ENCODE results near the gene RAB21.
A peak's percentile ranks its signal among the peaks of the same experiment; 100 is the strongest.
"Not testable (repeated sequence)": the region's sequence is repeated elsewhere in the genome, so short reads cannot be mapped to it uniquely, and the experiment has no call there.

Gene RAB21

DNA sequence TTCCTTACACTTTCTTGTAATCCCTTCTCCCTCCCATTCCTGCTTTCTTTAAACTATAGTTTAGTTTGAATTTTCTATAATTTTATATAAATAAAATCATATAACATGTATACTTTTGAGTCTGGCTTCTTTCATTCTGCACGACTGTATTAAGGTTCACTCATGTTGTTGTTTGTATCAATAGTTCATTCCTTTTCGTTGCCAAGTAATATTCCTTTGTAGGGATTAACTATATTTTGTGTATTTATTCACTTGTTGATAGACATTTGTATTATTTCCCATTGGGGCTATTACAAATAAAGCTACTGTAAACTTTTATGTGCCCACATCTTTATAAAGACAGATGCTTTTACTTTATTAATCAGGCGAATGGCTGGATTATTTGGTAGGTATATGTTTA lies 45.5 kb downstream of the RAB21 start:
- H3K79me1 ChIP-seq (ENCODE audit: low read length) = no peaks in the 10 kb centered on the region
- H3K4me3 ChIP-seq (ENCODE audit: low read length) = no peak overlapping the region
- no peaks in the 10 kb centered on the region for H3K36me3 ChIP-seq (ENCODE audit: control insufficient read depth, insufficient read depth, low read length)
- H3K4ac ChIP-seq (ENCODE audit: low read depth, low read length) = no peak overlapping the region
- H3K9ac ChIP-seq (ENCODE audit: low read length) = no peak overlapping the region
- no peak for DNase-seq
- no peak overlapping the region for H4K8ac ChIP-seq (ENCODE audit: low read depth, low read length)
- no CpG with 5 or more reads among the region's 3 CpGs for WGBS (ENCODE audit: extremely low coverage, insufficient coverage, low lambda C conversion rate)
- H3K27ac ChIP-seq (ENCODE audit: low read depth, low read length) = no peak overlapping the region
- no peak overlapping the region for H4K5ac ChIP-seq (ENCODE audit: low read length)
- H3K56ac ChIP-seq (ENCODE audit: low read length) = no peak overlapping the region
- H2BK5ac ChIP-seq (ENCODE audit: low read length) = no peak overlapping the region
- no peaks in the 10 kb centered on the region for H3K27me3 ChIP-seq (ENCODE audit: insufficient read depth, low read length, poor library complexity)
- H2BK120ac ChIP-seq (ENCODE audit: low read depth, low read length) = no peak overlapping the region
- H2BK15ac ChIP-seq (replicated peaks; ENCODE audit: low read depth) = no peak overlapping the region
- H3K4me1 ChIP-seq (ENCODE audit: control insufficient read depth, low read depth, low read length) = no peaks in the 10 kb centered on the region
- H3K79me2 ChIP-seq (ENCODE audit: control insufficient read depth, insufficient read depth, low read length) = no peaks in the 10 kb centered on the region
- H2AK5ac ChIP-seq (ENCODE audit: low read length) = no peak overlapping the region
- H3K18ac ChIP-seq (ENCODE audit: low read length) = no peak overlapping the region
- no peak overlapping the region for H3K23ac ChIP-seq (ENCODE audit: low read length)
- no peak overlapping the region for H3K4me2 ChIP-seq (ENCODE audit: low read length)

DNA sequence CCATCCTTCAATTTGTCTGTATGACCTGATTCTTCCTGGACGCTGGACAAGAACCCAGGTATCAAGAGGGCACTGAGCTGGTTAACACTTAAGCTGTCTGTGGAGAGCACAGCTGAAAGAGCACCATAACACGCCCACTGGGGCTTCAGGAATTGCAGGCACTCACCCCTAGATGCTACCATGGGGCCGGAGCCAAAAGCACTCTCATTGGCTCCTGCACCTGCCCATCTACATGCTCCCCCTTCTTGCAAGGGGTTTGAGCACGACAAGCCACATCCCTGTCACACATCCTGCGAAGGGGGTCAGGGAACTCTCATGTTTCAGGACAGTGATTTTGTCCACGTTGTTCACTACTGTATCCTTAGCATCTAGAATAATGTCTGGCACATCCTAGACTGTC lies 49.8 kb downstream of the RAB21 start:
- Histone ChIP-seq H2BK15ac (replicated peaks; ENCODE audit: low read depth) (no peak overlapping the region), H3K9ac (ENCODE audit: low read length) (no peak overlapping the region), H3K56ac (ENCODE audit: low read length) (no peak overlapping the region), H3K18ac (ENCODE audit: low read length) (no peak overlapping the region), H2BK5ac (ENCODE audit: low read length) (no peak overlapping the region), H4K5ac (ENCODE audit: low read length) (no peak overlapping the region), H3K23ac (ENCODE audit: low read length) (no peak overlapping the region), H2AK5ac (ENCODE audit: low read length) (no peak overlapping the region), H3K4ac (ENCODE audit: low read depth, low read length) (no peak overlapping the region), H3K27me3 (ENCODE audit: insufficient read depth, low read length, poor library complexity) (no peaks in the 10 kb centered on the region), H3K27ac (ENCODE audit: low read depth, low read length) (no peak overlapping the region), H3K4me2 (ENCODE audit: low read length) (no peak overlapping the region), H4K8ac (ENCODE audit: low read depth, low read length) (no peak overlapping the region), H3K4me1 (ENCODE audit: control insufficient read depth, low read depth, low read length) (no peaks in the 10 kb centered on the region), H3K79me2 (ENCODE audit: control insufficient read depth, insufficient read depth, low read length) (no peaks in the 10 kb centered on the region), H3K4me3 (ENCODE audit: low read length) (no peak overlapping the region), H3K36me3 (ENCODE audit: control insufficient read depth, insufficient read depth, low read length) (no peaks in the 10 kb centered on the region), H3K79me1 (ENCODE audit: low read length) (no peaks in the 10 kb centered on the region), H2BK120ac (ENCODE audit: low read depth, low read length) (no peak overlapping the region)
- peak; percentile 69 for DNase-seq
- no CpG with 5 or more reads among the region's 6 CpGs for WGBS (ENCODE audit: extremely low coverage, insufficient coverage, low lambda C conversion rate)

DNA sequence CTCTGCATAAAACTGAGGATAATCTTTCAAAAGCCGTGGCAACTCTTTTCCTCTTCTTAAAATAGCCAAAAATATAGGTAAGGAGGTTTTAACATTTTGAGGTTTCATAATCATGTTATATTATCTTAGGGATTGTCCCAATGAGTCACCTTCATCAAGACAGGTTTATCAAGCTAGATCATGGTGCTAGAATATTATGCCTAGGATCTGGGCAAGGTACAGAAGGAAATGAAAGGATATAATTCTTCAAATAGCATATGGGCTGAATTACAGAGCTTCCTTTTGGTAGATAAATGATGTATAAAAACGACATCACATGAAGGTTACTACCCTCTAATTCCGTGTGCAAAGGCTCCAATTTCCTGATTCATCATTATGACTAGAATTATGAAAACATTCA lies 56.3 kb downstream of the RAB21 start:
- H2AK5ac ChIP-seq (ENCODE audit: low read length) = no peak overlapping the region
- H3K56ac ChIP-seq (ENCODE audit: low read length) = no peak overlapping the region
- no peak overlapping the region for H3K27ac ChIP-seq (ENCODE audit: low read depth, low read length)
- no peak overlapping the region for H3K23ac ChIP-seq (ENCODE audit: low read length)
- no peak overlapping the region for H2BK15ac ChIP-seq (replicated peaks; ENCODE audit: low read depth)
- no peaks in the 10 kb centered on the region for H3K4me1 ChIP-seq (ENCODE audit: control insufficient read depth, low read depth, low read length)
- H3K4ac ChIP-seq (ENCODE audit: low read depth, low read length) = no peak overlapping the region
- no peak overlapping the region for H4K8ac ChIP-seq (ENCODE audit: low read depth, low read length)
- H2BK120ac ChIP-seq (ENCODE audit: low read depth, low read length) = no peak overlapping the region
- H3K36me3 ChIP-seq (ENCODE audit: control insufficient read depth, insufficient read depth, low read length) = no peaks in the 10 kb centered on the region
- no peaks in the 10 kb centered on the region for H3K27me3 ChIP-seq (ENCODE audit: insufficient read depth, low read length, poor library complexity)
- H3K4me2 ChIP-seq (ENCODE audit: low read length) = no peak overlapping the region
- no peak overlapping the region for H3K18ac ChIP-seq (ENCODE audit: low read length)
- no peaks in the 10 kb centered on the region for H3K79me2 ChIP-seq (ENCODE audit: control insufficient read depth, insufficient read depth, low read length)
- no peak overlapping the region for H3K9ac ChIP-seq (ENCODE audit: low read length)
- H3K4me3 ChIP-seq (ENCODE audit: low read length) = no peak overlapping the region
- no peak for DNase-seq
- H3K79me1 ChIP-seq (ENCODE audit: low read length) = no peaks in the 10 kb centered on the region
- WGBS (ENCODE audit: extremely low coverage, insufficient coverage, low lambda C conversion rate) = no CpG with 5 or more reads among the region's 3 CpGs
- H4K5ac ChIP-seq (ENCODE audit: low read length) = no peak overlapping the region
- H2BK5ac ChIP-seq (ENCODE audit: low read length) = no peak overlapping the region

DNA sequence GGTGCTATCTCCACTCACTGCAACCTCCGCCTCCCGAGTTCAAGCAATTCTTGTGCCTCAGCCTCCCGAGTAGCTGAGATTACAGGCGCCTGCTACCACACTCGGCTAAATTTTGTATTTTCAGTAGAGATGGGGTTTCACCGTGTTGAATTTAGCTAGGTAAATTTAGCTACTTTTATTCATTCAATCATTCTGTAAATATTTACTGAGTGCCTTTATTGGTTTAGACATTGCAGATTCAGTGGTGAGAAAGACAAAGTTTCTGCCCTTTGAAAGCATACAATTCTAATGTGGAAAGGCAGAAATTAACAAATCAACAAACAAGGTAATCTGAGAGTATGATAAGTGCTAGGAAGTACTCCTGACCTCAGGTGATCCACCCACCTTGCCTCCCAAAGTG lies 60.6 kb downstream of the RAB21 start:
- WGBS (ENCODE audit: extremely low coverage, insufficient coverage, low lambda C conversion rate) = no CpG with 5 or more reads among the region's 6 CpGs
- H4K5ac ChIP-seq (ENCODE audit: low read length) = not testable (repeated sequence)

DNA sequence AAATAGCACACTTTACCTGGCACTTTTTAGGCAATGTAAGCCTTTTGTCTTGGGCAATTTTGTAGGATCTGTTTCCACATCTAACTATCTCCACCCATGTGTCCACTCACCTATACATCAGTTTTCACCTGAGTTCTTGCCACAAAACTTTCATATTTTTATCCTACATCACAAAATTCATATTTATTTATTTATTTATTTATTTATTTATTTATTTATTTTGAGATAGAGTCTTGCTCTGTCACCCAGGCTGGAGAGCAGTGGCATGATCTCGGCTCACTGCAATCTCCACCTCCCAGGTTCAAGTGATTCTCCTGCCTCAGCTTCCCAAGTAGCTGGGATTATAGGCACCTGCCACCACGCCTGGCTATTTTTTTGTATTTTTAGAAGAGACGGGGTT lies 67.4 kb downstream of the RAB21 start:
- H3K18ac ChIP-seq (ENCODE audit: low read length); H2BK120ac ChIP-seq (ENCODE audit: low read depth, low read length); H3K9ac ChIP-seq (ENCODE audit: low read length); H3K27ac ChIP-seq (ENCODE audit: low read depth, low read length); H4K8ac ChIP-seq (ENCODE audit: low read depth, low read length); DNase-seq; H3K4ac ChIP-seq (ENCODE audit: low read depth, low read length); H2AK5ac ChIP-seq (ENCODE audit: low read length); H3K56ac ChIP-seq (ENCODE audit: low read length); H2BK15ac ChIP-seq (replicated peaks; ENCODE audit: low read depth); H2BK5ac ChIP-seq (ENCODE audit: low read length); H3K4me1 ChIP-seq (ENCODE audit: control insufficient read depth, low read depth, low read length); H3K27me3 ChIP-seq (ENCODE audit: insufficient read depth, low read length, poor library complexity); H3K79me1 ChIP-seq (ENCODE audit: low read length); H3K4me3 ChIP-seq (ENCODE audit: low read length); H3K4me2 ChIP-seq (ENCODE audit: low read length); H3K79me2 ChIP-seq (ENCODE audit: control insufficient read depth, insufficient read depth, low read length); H3K23ac ChIP-seq (ENCODE audit: low read length); H4K5ac ChIP-seq (ENCODE audit: low read length); H3K36me3 ChIP-seq (ENCODE audit: control insufficient read depth, insufficient read depth, low read length): not testable (repeated sequence)
- WGBS (ENCODE audit: extremely low coverage, insufficient coverage, low lambda C conversion rate) = no CpG with 5 or more reads among the region's 3 CpGs

More for the DNA sequence above, 60.6 kb downstream of the RAB21 start:
- not testable (repeated sequence) for H3K27me3 ChIP-seq (ENCODE audit: insufficient read depth, low read length, poor library complexity); H3K4me1 ChIP-seq (ENCODE audit: control insufficient read depth, low read depth, low read length); DNase-seq; H3K9ac ChIP-seq (ENCODE audit: low read length); H3K27ac ChIP-seq (ENCODE audit: low read depth, low read length); H3K23ac ChIP-seq (ENCODE audit: low read length); H2BK15ac ChIP-seq (replicated peaks; ENCODE audit: low read depth); H3K36me3 ChIP-seq (ENCODE audit: control insufficient read depth, insufficient read depth, low read length); H3K4me3 ChIP-seq (ENCODE audit: low read length); H3K56ac ChIP-seq (ENCODE audit: low read length); H3K79me2 ChIP-seq (ENCODE audit: control insufficient read depth, insufficient read depth, low read length); H3K79me1 ChIP-seq (ENCODE audit: low read length); H2BK5ac ChIP-seq (ENCODE audit: low read length); H4K8ac ChIP-seq (ENCODE audit: low read depth, low read length); H2AK5ac ChIP-seq (ENCODE audit: low read length); H3K4ac ChIP-seq (ENCODE audit: low read depth, low read length); H3K4me2 ChIP-seq (ENCODE audit: low read length); H2BK120ac ChIP-seq (ENCODE audit: low read depth, low read length); H3K18ac ChIP-seq (ENCODE audit: low read length)

DNA sequence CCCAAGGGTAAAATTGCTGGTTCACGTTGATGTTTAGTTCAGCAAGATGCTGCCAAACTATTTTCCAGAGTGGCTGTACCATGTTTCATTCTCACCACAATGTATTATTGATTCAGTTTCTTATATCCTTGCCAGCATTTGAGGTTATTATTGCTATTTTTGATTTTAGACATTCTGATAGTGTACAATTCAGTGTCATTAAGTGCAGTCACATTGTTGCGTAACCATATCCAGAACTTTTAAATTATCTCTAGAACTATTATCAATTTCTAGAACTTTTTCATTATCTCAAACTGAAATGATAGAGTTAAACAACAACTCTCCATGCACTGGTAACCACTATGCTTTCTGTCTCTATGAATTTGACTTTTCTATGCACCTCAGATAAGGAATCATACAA lies 74.2 kb downstream of the RAB21 start:
- Histone ChIP-seq H3K4me3 (ENCODE audit: low read length) (no peak overlapping the region), H3K56ac (ENCODE audit: low read length) (no peak overlapping the region), H3K79me1 (ENCODE audit: low read length) (no peaks in the 10 kb centered on the region), H2BK5ac (ENCODE audit: low read length) (no peak overlapping the region), H3K4me2 (ENCODE audit: low read length) (no peak overlapping the region), H2BK15ac (replicated peaks; ENCODE audit: low read depth) (no peak overlapping the region), H3K27ac (ENCODE audit: low read depth, low read length) (no peak overlapping the region), H2AK5ac (ENCODE audit: low read length) (no peak overlapping the region), H3K9ac (ENCODE audit: low read length) (no peak overlapping the region), H3K27me3 (ENCODE audit: insufficient read depth, low read length, poor library complexity) (no peaks in the 10 kb centered on the region), H3K79me2 (ENCODE audit: control insufficient read depth, insufficient read depth, low read length) (no peaks in the 10 kb centered on the region), H2BK120ac (ENCODE audit: low read depth, low read length) (no peak overlapping the region), H3K36me3 (ENCODE audit: control insufficient read depth, insufficient read depth, low read length) (no peaks in the 10 kb centered on the region), H4K5ac (ENCODE audit: low read length) (no peak overlapping the region), H3K23ac (ENCODE audit: low read length) (no peak overlapping the region), H3K4me1 (ENCODE audit: control insufficient read depth, low read depth, low read length) (no peaks in the 10 kb centered on the region), H3K18ac (ENCODE audit: low read length) (no peak overlapping the region), H4K8ac (ENCODE audit: low read depth, low read length) (no peak overlapping the region), H3K4ac (ENCODE audit: low read depth, low read length) (no peak overlapping the region)
- DNase-seq = no peak
- no CpG with 5 or more reads among the region's 2 CpGs for WGBS (ENCODE audit: extremely low coverage, insufficient coverage, low lambda C conversion rate)

All from mesendoderm (in vitro differentiated cells).